Naive thymus-derived CD8-positive, alpha-beta T cell (primary cell): ENCODE results near the gene STPG4. TPM values are rescaled to one million over a fixed set of nuclear protein-coding genes. Genes with fewer than 3 reads are reported as not detected.

Source experiments
- ATAC-seq, 2 donors: fragments of 150-1000 bp; cut with Tn5 transposase in 1 of 2; sonication (Bioruptor Pico), chemical (Tn5 transposase) in 1 of 2; 1 replicate in 1 of 2; 2 replicates in 1 of 2; pipeline ENCODE4 v1.10.0; 2021; ENCODE audit warnings: mild to moderate bottlenecking in 2 of 2, moderate library complexity in 2 of 2
- POLR2A ChIA-PET: fragments of 350-600 bp; sonication (Branson Sonifier 250); formaldehyde crosslinking; loops from one replicate; lab custom pipeline; 2021; ENCODE audit warnings: antibody characterized with exemption; lab: Charles Lee
- DNase-seq, 10 donors: peaks; one replicate each; pipeline versions ENCODE4 v3.0.0 to v3.0.0-alpha.2; 2020 to 2022
- H3K27ac Mint-ChIP-seq, 10 donors: one replicate each; pipeline ENCODE4 v1.8.0; 2020 to 2022; ENCODE audit warnings: mild to moderate bottlenecking in 10 of 10, mixed read lengths in 10 of 10, moderate library complexity in 4 of 10, inconsistent platforms in 1 of 10
- H3K27me3 Mint-ChIP-seq, 5 donors: one replicate each; pipeline ENCODE4 v1.8.0; 2021 to 2022; ENCODE audit warnings: mixed read lengths in 5 of 5
- H3K36me3 Mint-ChIP-seq, 3 donors: one replicate each; pipeline ENCODE4 v1.8.0; 2020 to 2022; ENCODE audit warnings: mixed read lengths in 3 of 3, mild to moderate bottlenecking in 2 of 3, inconsistent platforms in 1 of 3
- H3K4me1 Mint-ChIP-seq, 4 donors: one replicate each; pipeline ENCODE4 v1.8.0; 2021 to 2022; ENCODE audit warnings: mixed read lengths in 4 of 4
- H3K4me3 Mint-ChIP-seq, 10 donors: one replicate each; pipeline ENCODE4 v1.8.0; 2020 to 2022; ENCODE audit warnings: mild to moderate bottlenecking in 10 of 10, mixed read lengths in 10 of 10, moderate library complexity in 6 of 10, inconsistent platforms in 1 of 10
- H3K9me3 Mint-ChIP-seq, 9 donors: one replicate each; pipeline ENCODE4 v1.8.0; 2020 to 2022; ENCODE audit warnings: mixed read lengths in 9 of 9, mild to moderate bottlenecking in 3 of 9, inconsistent platforms in 1 of 9, moderate library complexity in 1 of 9
- polyA plus RNA-seq, 3 donors: library from polyadenylated mRNA; unstranded; fragments of 300-500 nt; fragmentation: Illumina TruSeq; gene quantifications; one replicate each; pipeline ENCODE4 v1.2.3, GENCODE V29; 2021
- total RNA-seq, 8 experiments: library from RNA in 2 of 8; stranded (reverse) in 2 of 8; gene quantifications; one replicate each; pipeline ENCODE4 v1.2.3 and lab custom pipeline; 2021 to 2026

STPG4 gene
- total and polyA plus RNA-seq, 5 experiments from 2014 or later, result 0.47 to 1.0 TPM; not detected in 3

- POLR2A ChIA-PET, result no interaction called here
- H3K36me3 Mint-ChIP-seq, result peaks cover 0 to 54% (median 7%) of the 10 kb centered on the region in 3 donors
- DNase-seq, result no peak
- H3K27ac Mint-ChIP-seq, result peak overlapping the region in 3 of 10 donors; percentile 48 to 76 (median 64)
- no peaks in the 10 kb centered on the region for H3K9me3 Mint-ChIP-seq
- no peak for ATAC-seq
- H3K27me3 Mint-ChIP-seq, result no peaks in the 10 kb centered on the region
- H3K4me1 Mint-ChIP-seq, result peaks cover 10 to 32% (median 27%) of the 10 kb centered on the region in 4 donors
- no peak overlapping the region for H3K4me3 Mint-ChIP-seq
Measured at GRCh38 chr2:47063538-47063930, 91.6 kb downstream of the STPG4 start.

DNA sequence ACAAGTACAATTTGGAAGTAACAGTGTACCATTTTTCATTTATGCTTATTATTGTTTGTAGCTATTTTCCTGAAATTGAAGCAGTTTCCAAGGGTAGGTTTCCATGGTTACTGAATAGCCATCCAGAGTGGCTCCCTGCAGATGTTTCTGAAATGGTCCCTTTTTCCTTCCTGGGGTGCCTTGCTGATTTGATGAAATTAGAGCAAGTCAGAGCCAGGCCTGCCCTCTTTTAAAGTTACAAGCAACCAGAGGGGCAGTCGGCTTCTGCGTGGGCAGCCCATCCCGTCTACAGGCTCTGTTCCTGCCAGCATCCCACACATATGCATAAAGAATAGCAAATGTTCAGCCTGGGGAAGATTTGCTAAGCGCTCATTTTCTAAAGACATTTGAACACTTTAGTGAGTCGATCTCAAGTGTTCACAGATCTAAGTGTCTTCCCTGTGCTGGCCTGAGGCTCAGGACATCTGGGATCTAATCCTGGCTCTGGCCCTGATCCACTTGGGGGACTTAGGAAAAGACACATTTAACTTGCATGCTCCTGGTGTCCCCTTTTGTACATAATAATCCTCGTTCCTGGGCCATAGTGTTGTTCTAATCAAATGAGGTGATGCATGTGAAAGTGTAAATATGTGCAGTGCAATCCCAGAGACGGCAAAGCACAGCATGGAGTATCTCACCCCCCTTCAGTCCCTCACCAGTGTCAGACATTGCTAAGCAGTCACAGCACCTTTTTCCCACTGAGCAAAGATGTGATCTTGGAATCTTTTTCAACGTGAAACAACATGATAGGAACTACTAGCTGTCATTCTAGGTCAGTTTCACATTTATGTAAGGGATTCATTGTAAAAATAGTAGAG is 92.2 kb downstream of the STPG4 start:
- Mint-ChIP-seq H3K4me1 (peaks cover 11 to 29% (median 26%) of the 10 kb centered on the region in 4 donors), H3K36me3 (peaks cover 0 to 54% (median 7%) of the 10 kb centered on the region in 3 donors), H3K27ac (peak overlapping the region in 1 of 10 donors; percentile 48), H3K27me3 (no peaks in the 10 kb centered on the region), H3K9me3 (no peaks in the 10 kb centered on the region), H3K4me3 (peak overlapping the region in 1 of 10 donors; percentile 33)
- POLR2A ChIA-PET, result no interaction called here
- DNase-seq (no peak), ATAC-seq (no peak)

DNA sequence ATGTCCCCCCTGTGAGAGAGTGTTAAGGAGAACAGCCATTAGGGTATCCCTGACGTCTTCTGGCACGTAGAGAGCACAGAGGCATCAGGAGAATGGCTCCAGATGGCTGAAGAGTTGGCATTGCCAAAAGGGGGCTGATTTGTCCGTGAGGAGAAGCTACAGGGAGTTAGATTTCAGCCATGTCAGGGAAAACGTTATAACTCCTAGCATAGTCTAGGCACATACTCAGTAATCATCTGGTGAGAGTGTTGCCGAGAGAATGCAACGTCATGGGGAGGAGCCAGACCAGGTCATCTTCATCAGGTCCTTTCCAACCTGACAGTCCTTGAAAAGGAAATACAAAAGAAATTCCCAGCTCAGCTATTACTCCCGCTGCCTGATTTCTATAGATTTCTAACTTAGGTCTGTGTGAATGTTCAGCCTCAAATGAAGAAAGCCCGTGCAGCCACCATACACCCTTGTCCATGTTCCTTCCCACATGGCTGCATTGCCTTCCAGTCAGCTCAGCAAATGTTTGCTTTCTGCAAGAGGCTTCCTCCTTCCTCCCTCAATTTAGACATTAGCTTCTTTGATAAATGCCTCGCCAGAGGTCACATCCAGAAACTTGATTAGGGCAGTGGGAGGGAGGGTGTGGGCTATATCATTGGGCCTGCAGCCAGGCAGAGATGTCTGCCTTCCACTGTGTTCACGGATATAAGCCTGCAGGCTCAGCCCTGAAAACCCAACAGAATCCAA is 93.0 kb downstream of the STPG4 start:
- POLR2A ChIA-PET, result no interaction called here
- Mint-ChIP-seq H3K4me1 (peaks cover 12 to 31% (median 26%) of the 10 kb centered on the region in 4 donors), H3K36me3 (peaks cover 0 to 52% (median 7%) of the 10 kb centered on the region in 3 donors), H3K27ac (peak overlapping the region in 1 of 10 donors; percentile 21), H3K9me3 (no peaks in the 10 kb centered on the region), H3K27me3 (no peaks in the 10 kb centered on the region), H3K4me3 (no peak overlapping the region)
- ATAC-seq (no peak), DNase-seq (no peak)

GRCh38 chr2:47060652-47061170 is 94.4 kb downstream of the STPG4 start:
- Mint-ChIP-seq H3K27ac (peak overlapping the region in 1 of 10 donors; percentile 53), H3K4me3 (no peak overlapping the region), H3K36me3 (peaks cover 0 to 50% (median 7%) of the 10 kb centered on the region in 3 donors), H3K9me3 (no peaks in the 10 kb centered on the region), H3K4me1 (peaks cover 21 to 39% (median 33%) of the 10 kb centered on the region in 4 donors), H3K27me3 (no peaks in the 10 kb centered on the region)
- ATAC-seq (no peak), DNase-seq (no peak)
- POLR2A ChIA-PET, result no interaction called here

DNA sequence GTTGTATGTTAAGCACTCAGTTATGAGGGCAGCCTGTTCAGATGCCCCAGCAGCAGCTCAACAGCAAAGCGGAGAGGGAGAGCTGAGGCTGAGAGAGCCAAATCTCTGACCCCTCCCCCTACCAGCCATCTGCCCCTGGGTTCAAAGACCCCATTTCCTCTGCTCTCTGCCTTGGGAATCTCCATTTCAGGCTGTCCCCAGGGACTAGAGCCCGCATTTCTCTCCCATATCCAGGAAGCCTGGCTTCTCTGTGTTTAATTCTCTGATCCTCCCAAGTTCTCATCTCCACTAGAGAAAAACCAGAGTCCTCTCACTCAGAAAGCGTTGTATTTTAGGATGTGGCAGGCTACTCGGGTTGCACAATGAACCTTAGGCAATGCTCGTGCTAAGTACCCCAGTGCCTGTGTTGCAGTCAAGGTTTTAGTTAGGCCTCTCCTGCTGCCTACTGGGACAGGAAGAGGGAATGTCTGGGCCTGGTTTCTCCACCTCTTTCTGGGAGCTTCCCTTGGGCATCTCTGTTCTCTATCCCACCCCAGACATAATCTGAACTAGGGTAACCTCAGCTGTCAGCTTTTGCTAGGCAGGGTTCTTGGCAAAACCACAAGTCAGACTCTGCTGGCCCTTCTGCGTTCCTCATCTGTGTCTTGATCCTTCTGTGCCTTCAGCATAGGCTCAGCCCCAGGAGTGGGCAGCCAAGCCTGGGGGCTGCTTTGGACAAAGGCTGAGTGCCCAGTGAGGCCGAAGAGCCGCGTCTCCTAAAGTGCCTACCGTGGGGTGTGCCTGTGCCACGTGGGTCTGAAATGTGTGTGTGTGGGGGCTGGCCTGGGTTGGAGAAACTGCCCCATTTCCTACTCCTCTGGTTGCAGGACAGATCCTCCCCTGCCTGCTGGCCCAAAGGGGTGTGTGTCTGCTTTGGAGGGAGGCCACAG is 96.8 kb downstream of the STPG4 start:
- Mint-ChIP-seq H3K9me3 (no peaks in the 10 kb centered on the region), H3K4me1 (peaks cover 26 to 43% (median 42%) of the 10 kb centered on the region in 4 donors), H3K36me3 (peaks cover 0 to 51% (median 6%) of the 10 kb centered on the region in 3 donors), H3K27me3 (no peaks in the 10 kb centered on the region), H3K27ac (peak overlapping the region in 8 of 10 donors; percentile 25 to 94 (median 84)), H3K4me3 (peak overlapping the region in 6 of 10 donors; percentile 24 to 64 (median 46))
- ATAC-seq (no peak), DNase-seq (no peak)
- POLR2A ChIA-PET, result interaction anchor here (0.6 kb wide), 1 partner anchor 26 kb away, joined by 5 read pairs; no protein-coding TSS in a partner anchor

DNA sequence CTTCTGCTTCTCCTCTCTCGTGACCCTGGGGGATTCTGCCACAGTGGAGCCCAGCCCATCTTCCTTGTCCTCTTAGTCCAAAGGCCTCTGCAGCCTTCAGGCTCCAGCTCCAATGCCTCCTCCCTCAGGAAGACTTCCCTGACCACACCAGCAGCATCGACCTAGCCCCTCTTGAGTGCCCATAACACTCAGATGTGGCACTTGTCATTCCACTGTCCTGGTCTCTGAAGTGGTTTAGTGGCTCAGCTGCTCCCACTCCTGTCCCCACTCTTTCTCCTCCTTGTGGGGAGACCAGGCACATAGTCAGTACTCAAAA is 97.5 kb downstream of the STPG4 start:
- peaks cover 0 to 51% (median 8%) of the 10 kb centered on the region in 3 donors for H3K36me3 Mint-ChIP-seq
- no peaks in the 10 kb centered on the region for H3K27me3 Mint-ChIP-seq
- H3K4me3 Mint-ChIP-seq, result peak overlapping the region in 6 of 10 donors; percentile 37 to 64 (median 54)
- ATAC-seq (no peak), DNase-seq (no peak)
- H3K27ac Mint-ChIP-seq, result peak overlapping the region in 8 of 10 donors; percentile 27 to 94 (median 84)
- POLR2A ChIA-PET, result no interaction called here
- H3K9me3 Mint-ChIP-seq, result no peaks in the 10 kb centered on the region
- peaks cover 23 to 43% (median 40%) of the 10 kb centered on the region in 4 donors for H3K4me1 Mint-ChIP-seq

DNA sequence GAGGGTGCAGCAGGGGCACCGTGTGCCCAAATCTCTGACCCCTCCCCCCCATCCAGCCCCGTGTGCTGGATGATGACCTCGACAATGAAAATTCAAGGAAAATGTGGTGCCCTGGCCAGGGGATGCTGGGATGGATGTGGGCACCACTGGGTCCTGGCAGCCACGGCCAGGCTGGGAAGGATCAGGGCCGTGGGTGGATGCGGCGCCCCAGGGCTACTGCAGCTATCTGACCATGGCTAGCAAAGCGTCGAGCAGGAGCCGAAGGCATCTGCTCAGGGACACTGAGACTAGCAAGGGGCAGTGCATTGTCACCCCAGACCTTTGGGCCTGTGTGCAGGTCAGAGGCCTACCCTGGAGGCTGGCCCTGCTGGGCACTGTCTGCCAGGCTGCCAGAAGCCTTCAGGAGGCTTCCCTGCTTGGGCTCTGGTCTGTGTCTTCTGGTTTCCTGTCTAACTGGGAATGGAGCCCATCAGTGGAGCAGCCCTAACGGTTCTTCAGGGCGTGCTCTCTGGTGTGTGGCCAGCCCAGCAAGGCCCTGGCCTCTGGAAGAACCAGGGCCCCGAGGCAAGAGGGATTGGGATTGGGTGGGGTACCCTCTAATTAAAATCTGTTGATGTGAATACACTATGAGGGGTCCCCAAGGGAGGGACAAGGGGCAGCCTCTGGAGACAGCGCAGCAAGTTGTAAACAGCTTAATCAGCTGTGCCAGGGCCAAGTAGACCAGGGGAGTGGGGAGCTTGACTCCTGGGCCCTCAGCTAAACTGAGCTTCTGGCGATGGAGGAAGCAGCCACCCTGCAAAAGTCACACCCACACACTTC is 98.0 kb downstream of the STPG4 start:
- ATAC-seq, result peak; percentile 35 to 42
- Mint-ChIP-seq H3K9me3 (no peaks in the 10 kb centered on the region), H3K27ac (peak overlapping the region; percentile 27 to 94 (median 78)), H3K27me3 (no peaks in the 10 kb centered on the region), H3K4me1 (peaks cover 23 to 45% (median 40%) of the 10 kb centered on the region in 4 donors), H3K4me3 (peak overlapping the region in 4 of 10 donors; percentile 37 to 64 (median 48)), H3K36me3 (peaks cover 0 to 53% (median 12%) of the 10 kb centered on the region in 3 donors)
- POLR2A ChIA-PET, result no interaction called here
- no peak for DNase-seq

GRCh38 chr2:47056374-47056773 is 98.7 kb downstream of the STPG4 start:
- Mint-ChIP-seq H3K4me1 (peaks cover 23 to 45% (median 40%) of the 10 kb centered on the region in 4 donors), H3K36me3 (peaks cover 0 to 54% (median 17%) of the 10 kb centered on the region in 3 donors), H3K27me3 (no peaks in the 10 kb centered on the region), H3K9me3 (no peaks in the 10 kb centered on the region), H3K27ac (peak overlapping the region in 8 of 10 donors; percentile 43 to 85 (median 64)), H3K4me3 (peak overlapping the region in 2 of 10 donors; percentile 13 to 36)
- ATAC-seq (no peak), DNase-seq (no peak)
- POLR2A ChIA-PET, result no interaction called here

GRCh38 chr2:47054868-47055267 is 100.2 kb downstream of the STPG4 start:
- ATAC-seq (no peak), DNase-seq (no peak)
- Mint-ChIP-seq H3K36me3 (peaks cover 0 to 57% (median 24%) of the 10 kb centered on the region in 3 donors), H3K27me3 (no peaks in the 10 kb centered on the region), H3K4me3 (no peak overlapping the region), H3K4me1 (peaks cover 23 to 45% (median 40%) of the 10 kb centered on the region in 4 donors), H3K9me3 (no peaks in the 10 kb centered on the region), H3K27ac (peak overlapping the region in 4 of 10 donors; percentile 5 to 85 (median 34))
- POLR2A ChIA-PET, result no interaction called here

DNA sequence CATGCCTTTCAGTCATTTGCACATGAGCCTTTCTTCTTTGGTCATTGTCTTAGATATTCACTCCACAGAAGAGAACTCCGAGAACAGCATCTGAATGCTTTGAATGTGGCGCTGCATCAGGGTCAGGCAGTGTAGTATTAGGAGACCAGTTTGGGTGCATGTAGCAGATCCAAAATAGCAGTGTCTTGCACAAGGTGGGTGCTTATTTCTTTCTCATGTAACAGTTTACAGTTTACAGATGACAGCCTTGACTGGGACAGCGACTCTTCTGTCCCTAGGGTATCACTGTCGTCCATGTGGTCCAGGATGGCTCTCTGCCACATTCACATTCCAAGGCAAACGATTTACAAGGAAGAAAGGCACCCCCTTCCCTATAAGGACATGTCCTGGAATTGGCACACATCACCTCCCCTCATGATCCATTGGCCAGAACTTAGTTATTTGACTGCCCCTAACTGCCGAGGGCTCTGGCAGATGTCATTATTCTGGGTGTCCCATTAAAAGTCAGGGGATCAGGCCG is 101.0 kb downstream of the STPG4 start:
- H3K4me3 Mint-ChIP-seq, result no peak overlapping the region

DNA sequence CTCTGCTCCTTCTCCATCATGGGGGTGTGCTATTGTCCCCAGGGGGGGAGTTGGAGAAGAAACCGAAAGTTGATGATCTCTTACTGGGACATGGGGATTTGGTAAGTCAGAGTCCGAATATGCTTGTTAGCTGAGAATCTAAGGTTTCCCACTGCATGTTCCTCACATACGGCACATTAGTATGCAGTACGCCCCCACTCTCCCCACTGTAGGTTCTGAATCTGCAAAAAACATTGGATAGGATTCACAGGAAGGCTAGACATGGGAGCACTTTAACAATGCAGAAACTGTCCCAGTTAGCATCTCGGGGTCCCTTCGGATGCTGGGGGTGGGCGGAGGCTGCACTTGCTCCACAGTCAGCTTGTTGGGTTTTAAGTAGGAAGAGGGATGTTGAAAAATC is 102.3 kb downstream of the STPG4 start:
- no peaks in the 10 kb centered on the region for H3K9me3 Mint-ChIP-seq
- peaks cover 24 to 38% (median 34%) of the 10 kb centered on the region in 4 donors for H3K4me1 Mint-ChIP-seq
- no peak for ATAC-seq
- H3K27me3 Mint-ChIP-seq, result no peaks in the 10 kb centered on the region
- no peak for DNase-seq
- H3K4me3 Mint-ChIP-seq, result no peak overlapping the region
- peaks cover 0 to 60% (median 24%) of the 10 kb centered on the region in 3 donors for H3K36me3 Mint-ChIP-seq
- H3K27ac Mint-ChIP-seq, result peak overlapping the region in 1 of 10 donors; percentile 41
- POLR2A ChIA-PET, result no interaction called here

More for the DNA sequence above, 101.0 kb downstream of the STPG4 start:
- no peak for ATAC-seq
- no peaks in the 10 kb centered on the region for H3K27me3 Mint-ChIP-seq
- H3K4me1 Mint-ChIP-seq, result peaks cover 23 to 43% (median 40%) of the 10 kb centered on the region in 4 donors
- H3K9me3 Mint-ChIP-seq, result no peaks in the 10 kb centered on the region
- DNase-seq, result no peak
- H3K36me3 Mint-ChIP-seq, result peaks cover 0 to 52% (median 24%) of the 10 kb centered on the region in 3 donors
- peak overlapping the region in 2 of 10 donors; percentile 11 to 46 for H3K27ac Mint-ChIP-seq
- POLR2A ChIA-PET, result no interaction called here
